Upper lobe of left lung (tissue), 4 donors: ENCODE measurements around the gene TTF1.

Experiments used
- EP300 ChIP-seq, 4 donors: sonication (generic); formaldehyde crosslinking; IDR thresholded peaks; one replicate each; pipeline ENCODE4 v1.5.1; 2017; ENCODE audit warnings: antibody characterized with exemption in 4 of 4, control low read depth in 2 of 4
- POLR2A ChIP-seq, 4 donors: fragments of 450-650 bp; IDR thresholded peaks; one replicate each; pipeline ENCODE4 v1.5.1; 2016 to 2017; ENCODE audit warnings: antibody characterized with exemption in 4 of 4, mild to moderate bottlenecking in 2 of 4
- TF ChIP-seq, protein P1 (sequence below), 6 experiments: fragments of 450-650 bp in 4 of 6; fragments of 200-600 bp in 2 of 6; sonication (generic) in 2 of 6; IDR thresholded peaks; one replicate each; pipeline ENCODE4 v1.5.1; 2016 to 2019; ENCODE audit warnings: antibody characterized with exemption in 6 of 6

DNA sequence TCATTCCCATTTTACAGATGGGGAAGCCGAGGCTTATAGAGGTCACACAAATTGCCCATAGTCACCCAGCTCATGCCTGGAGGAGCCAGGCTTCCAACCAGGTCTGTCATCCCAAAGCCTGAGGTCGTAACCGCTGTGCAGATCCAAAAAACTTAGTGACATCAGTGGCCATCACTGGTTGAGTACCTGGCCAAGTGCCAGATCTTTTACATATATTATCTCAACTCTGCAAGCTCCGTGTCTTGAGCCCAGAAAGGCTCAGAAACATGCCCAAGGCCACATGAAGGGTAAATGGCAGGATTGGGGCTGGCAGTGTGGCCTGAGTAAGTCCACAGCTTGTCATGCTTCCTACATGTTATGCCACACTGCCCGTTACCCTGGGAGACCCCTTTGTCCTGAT is 16.9 kb upstream of the TTF1 start:
- TF ChIP-seq, protein P1, sequence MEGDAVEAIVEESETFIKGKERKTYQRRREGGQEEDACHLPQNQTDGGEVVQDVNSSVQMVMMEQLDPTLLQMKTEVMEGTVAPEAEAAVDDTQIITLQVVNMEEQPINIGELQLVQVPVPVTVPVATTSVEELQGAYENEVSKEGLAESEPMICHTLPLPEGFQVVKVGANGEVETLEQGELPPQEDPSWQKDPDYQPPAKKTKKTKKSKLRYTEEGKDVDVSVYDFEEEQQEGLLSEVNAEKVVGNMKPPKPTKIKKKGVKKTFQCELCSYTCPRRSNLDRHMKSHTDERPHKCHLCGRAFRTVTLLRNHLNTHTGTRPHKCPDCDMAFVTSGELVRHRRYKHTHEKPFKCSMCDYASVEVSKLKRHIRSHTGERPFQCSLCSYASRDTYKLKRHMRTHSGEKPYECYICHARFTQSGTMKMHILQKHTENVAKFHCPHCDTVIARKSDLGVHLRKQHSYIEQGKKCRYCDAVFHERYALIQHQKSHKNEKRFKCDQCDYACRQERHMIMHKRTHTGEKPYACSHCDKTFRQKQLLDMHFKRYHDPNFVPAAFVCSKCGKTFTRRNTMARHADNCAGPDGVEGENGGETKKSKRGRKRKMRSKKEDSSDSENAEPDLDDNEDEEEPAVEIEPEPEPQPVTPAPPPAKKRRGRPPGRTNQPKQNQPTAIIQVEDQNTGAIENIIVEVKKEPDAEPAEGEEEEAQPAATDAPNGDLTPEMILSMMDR (IDR thresholded peaks at IDR 0.05): no peak
- TF ChIP-seq EP300 (IDR thresholded peaks at IDR 0.05) (no peak), POLR2A (IDR thresholded peaks at IDR 0.05) (no peak)
